ENCODE measurements around the gene MICOS13. TPM values are rescaled to one million over a fixed set of nuclear protein-coding genes. Genes with fewer than 3 reads are reported as not detected.

MICOS13 gene
- total and polyA plus RNA-seq, 8 donors: 26.7 to 63.3 (median 40.3) TPM

- H3K36me3 ChIP-seq: peaks cover 0 to 92% of the 10 kb centered on the region in 2 donors
These were observed 29.0 kb downstream of the MICOS13 start for GRCh38 chr19:5651361-5651760.

GRCh38 chr19:5648464-5648863, 31.9 kb downstream of the MICOS13 start:
- ATAC-seq (no peak), DNase-seq (no peak)
- Histone ChIP-seq H3K27ac (no peak overlapping the region), H3K4me3 (no peak overlapping the region), H3K27me3 (no peaks in the 10 kb centered on the region), H3K4me1 (no peaks in the 10 kb centered on the region), H3K9me3 (no peaks in the 10 kb centered on the region), H3K36me3 (peaks cover 0 to 92% of the 10 kb centered on the region in 2 donors)
- intact Hi-C loops (cut with DNase I): no loop called here
- TF ChIP-seq, protein P1, sequence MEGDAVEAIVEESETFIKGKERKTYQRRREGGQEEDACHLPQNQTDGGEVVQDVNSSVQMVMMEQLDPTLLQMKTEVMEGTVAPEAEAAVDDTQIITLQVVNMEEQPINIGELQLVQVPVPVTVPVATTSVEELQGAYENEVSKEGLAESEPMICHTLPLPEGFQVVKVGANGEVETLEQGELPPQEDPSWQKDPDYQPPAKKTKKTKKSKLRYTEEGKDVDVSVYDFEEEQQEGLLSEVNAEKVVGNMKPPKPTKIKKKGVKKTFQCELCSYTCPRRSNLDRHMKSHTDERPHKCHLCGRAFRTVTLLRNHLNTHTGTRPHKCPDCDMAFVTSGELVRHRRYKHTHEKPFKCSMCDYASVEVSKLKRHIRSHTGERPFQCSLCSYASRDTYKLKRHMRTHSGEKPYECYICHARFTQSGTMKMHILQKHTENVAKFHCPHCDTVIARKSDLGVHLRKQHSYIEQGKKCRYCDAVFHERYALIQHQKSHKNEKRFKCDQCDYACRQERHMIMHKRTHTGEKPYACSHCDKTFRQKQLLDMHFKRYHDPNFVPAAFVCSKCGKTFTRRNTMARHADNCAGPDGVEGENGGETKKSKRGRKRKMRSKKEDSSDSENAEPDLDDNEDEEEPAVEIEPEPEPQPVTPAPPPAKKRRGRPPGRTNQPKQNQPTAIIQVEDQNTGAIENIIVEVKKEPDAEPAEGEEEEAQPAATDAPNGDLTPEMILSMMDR (IDR thresholded peaks at IDR 0.05): no peak

More at GRCh38 chr19:5651361-5651760, 29.0 kb downstream of the MICOS13 start:
- Histone ChIP-seq H3K27ac (no peak overlapping the region), H3K4me3 (no peak overlapping the region), H3K27me3 (no peaks in the 10 kb centered on the region), H3K9me3 (no peaks in the 10 kb centered on the region), H3K4me1 (no peaks in the 10 kb centered on the region)
- intact Hi-C loops (cut with DNase I): no loop called here
- TF ChIP-seq, protein P1 (IDR thresholded peaks at IDR 0.05): no peak
- DNase-seq (no peak), ATAC-seq (no peak)

GRCh38 chr19:5646703-5647102, 33.6 kb downstream of the MICOS13 start:
- no peak overlapping the region for H3K4me3 ChIP-seq
- intact Hi-C loops (cut with DNase I): no loop called here
- H3K36me3 ChIP-seq: peaks cover 0 to 92% of the 10 kb centered on the region in 2 donors
- H3K27me3 ChIP-seq: no peaks in the 10 kb centered on the region
- no peak for DNase-seq
- no peaks in the 10 kb centered on the region for H3K9me3 ChIP-seq
- TF ChIP-seq, protein P1 (IDR thresholded peaks at IDR 0.05): no peak
- no peak overlapping the region for H3K27ac ChIP-seq
- ATAC-seq: no peak
- H3K4me1 ChIP-seq: peaks cover 0 to 5% of the 10 kb centered on the region in 2 donors

DNA sequence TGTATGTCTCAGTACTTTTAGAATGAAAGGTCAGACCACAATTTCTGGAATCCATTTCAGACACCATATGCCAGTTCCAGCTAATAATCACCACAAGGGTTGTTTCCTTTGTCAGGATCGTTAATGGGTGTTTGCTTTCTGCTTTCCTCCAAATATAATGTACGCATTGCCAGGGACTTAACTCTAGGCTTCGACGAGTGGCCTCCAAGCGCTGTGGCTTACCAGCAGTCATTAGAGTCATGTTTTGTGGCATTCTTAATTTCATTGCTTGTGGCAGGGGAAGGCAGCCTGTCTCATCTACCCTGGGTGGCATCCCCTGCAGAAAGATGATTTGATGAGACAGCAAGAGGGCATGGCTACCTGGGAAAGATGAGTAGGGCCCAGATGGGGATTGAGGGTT, 34.9 kb downstream of the MICOS13 start:
- DNase-seq (no peak), ATAC-seq (no peak)
- intact Hi-C loops (cut with DNase I): no loop called here
- TF ChIP-seq, protein P1 (IDR thresholded peaks at IDR 0.05): no peak
- no peak overlapping the region for H3K27ac ChIP-seq
- H3K4me3 ChIP-seq: no peak overlapping the region
- H3K27me3 ChIP-seq: no peaks in the 10 kb centered on the region
- H3K36me3 ChIP-seq: peaks cover 0 to 83% of the 10 kb centered on the region in 2 donors
- no peaks in the 10 kb centered on the region for H3K9me3 ChIP-seq
- H3K4me1 ChIP-seq: peaks cover 0 to 5% of the 10 kb centered on the region in 2 donors

- DNase-seq: no peak
- Histone ChIP-seq H3K9me3 (no peaks in the 10 kb centered on the region), H3K4me3 (no peak overlapping the region), H3K27me3 (no peaks in the 10 kb centered on the region), H3K27ac (no peak overlapping the region), H3K36me3 (peaks cover 0 to 74% of the 10 kb centered on the region in 2 donors), H3K4me1 (peaks cover 0 to 5% of the 10 kb centered on the region in 2 donors)
- intact Hi-C loops (cut with DNase I): no loop called here
- TF ChIP-seq, protein P1 (IDR thresholded peaks at IDR 0.05): no peak
- ATAC-seq: no peak
These were observed 36.3 kb downstream of the MICOS13 start for GRCh38 chr19:5644037-5644436.
